K562 (cell line): ENCODE results near the gene ISYNA1. TPM values are rescaled to one million over a fixed set of nuclear protein-coding genes. Genes with fewer than 3 reads are reported as not detected.

Experiments used
- COPS2 ChIP-seq: fragments of 450-650 bp; conservative IDR thresholded peaks from 2 replicates; pipeline ENCODE4 v1.6.1; 2016; ENCODE audit warnings: mild to moderate bottlenecking, moderate library complexity
- HNRNPK ChIP-seq: fragments of 200-400 bp; formaldehyde crosslinking; IDR thresholded peaks from one replicate; pipeline ENCODE4 v1.6.1; 2018; ENCODE audit warnings: mild to moderate bottlenecking, low read depth, low read length; ENCODE audit not compliant: poor library complexity, severe bottlenecking
- KDM5B ChIP-seq: fragments of 200-600 bp; sonication (generic); IDR thresholded peaks from 2 replicates; pipeline ENCODE4 v1.6.1; 2012; ENCODE audit warnings: low read depth, mild to moderate bottlenecking, moderate library complexity, low read length, control low read depth, inconsistent platforms; ENCODE audit not compliant: insufficient replicate concordance
- NR2C2 ChIP-seq, 2 experiments: fragments of 200-800 bp in 1 of 2; sonication (Bioruptor generic) in 1 of 2; sonication (generic) in 1 of 2; formaldehyde crosslinking in 1 of 2; IDR thresholded peaks; 2 replicates each; pipeline versions ENCODE4 v1.6.1 to v1.8.0; 2016 to 2022; ENCODE audit warnings: mild to moderate bottlenecking in 1 of 2, missing compliant biosample characterization in 1 of 2, missing genetic modification characterization in 1 of 2, missing genetic modification reagents in 1 of 2
- SLC30A9 ChIP-seq: fragments of 250-450 bp; sonication (Bioruptor Pico); IDR thresholded peaks from 2 replicates; pipeline ENCODE4 v1.8.0; 2022; ENCODE audit warnings: mild to moderate bottlenecking, moderate library complexity
- SMARCA4 ChIP-seq: fragments of 450-650 bp; IDR thresholded peaks from 2 replicates; pipeline ENCODE4 v1.6.1; 2016
- SNIP1 ChIP-seq: fragments of 450-650 bp; IDR thresholded peaks from 2 replicates; pipeline ENCODE4 v1.7.1; 2017; ENCODE audit warnings: low read depth, mild to moderate bottlenecking
- TAF15 ChIP-seq: fragments of 200-400 bp; formaldehyde crosslinking; IDR thresholded peaks from 2 replicates; pipeline ENCODE4 v1.6.1; 2017; ENCODE audit warnings: mild to moderate bottlenecking, low read depth, low read length, moderate library complexity
- ZNF121 ChIP-seq: sonication (generic); formaldehyde crosslinking; conservative IDR thresholded peaks from 2 replicates; pipeline ENCODE4 v1.8.0; 2022; ENCODE audit warnings: missing genetic modification reagents
- ZNF217 ChIP-seq: sonication (generic); formaldehyde crosslinking; IDR thresholded peaks from 2 replicates; pipeline ENCODE4 v1.8.0; 2022; ENCODE audit warnings: mild to moderate bottlenecking, missing genetic modification reagents
- ZNF717 ChIP-seq: fragments of 250-450 bp; sonication (Bioruptor Pico); IDR thresholded peaks from 2 replicates; pipeline ENCODE4 v1.5.0; 2021
- ZNF830 ChIP-seq: fragments of 250-450 bp; sonication (Bioruptor Pico); IDR thresholded peaks from 2 replicates; pipeline ENCODE4 v1.5.0; 2021; ENCODE audit warnings: mild to moderate bottlenecking
- polyA plus RNA-seq, 8 experiments: library from polyadenylated mRNA; depleted of rRNA in 4 of 8; stranded (reverse) in 5 of 8; unstranded in 3 of 8; fragments of >200 nt; fragmentation: Nextera tagmentation in 2 of 8; fragmentation: Illumina TruSeq in 1 of 8; extraction: Ambion mirVana in 2 of 8; extraction: Trizol in 1 of 8; gene quantifications; 2 replicates each; pipeline versions ENCODE4 v1.2.1 to v1.2.3, GENCODE V29; 2011 to 2014; ENCODE audit warnings: inconsistent platforms in 1 of 8, missing spikeins in 1 of 8
- total RNA-seq, 7 experiments: library from RNA; depleted of rRNA in 6 of 7; stranded (reverse); fragments of >200 nt in 6 of 7; fragmentation: Illumina TruSeq in 2 of 7; extraction: Trizol in 2 of 7; gene quantifications; 2 replicates each; pipeline versions ENCODE4 v1.2.1 to v1.2.3, GENCODE V29; 2011 to 2021; ENCODE audit warnings: low replicate concordance in 1 of 7
- TF ChIP-seq, protein P1 (sequence below), 2 experiments: fragments of 450-650 bp in 1 of 2; IDR thresholded peaks; 2 replicates each; pipeline ENCODE4 v1.6.1; 2011 to 2017; ENCODE audit warnings: low read depth in 2 of 2, antibody characterized with exemption in 1 of 2, borderline replicate concordance in 1 of 2, low read length in 1 of 2, mild to moderate bottlenecking in 1 of 2, mixed read lengths in 1 of 2; ENCODE audit not compliant: control insufficient read depth in 1 of 2
- TF ChIP-seq, protein P2 (sequence below): fragments of 250-450 bp; sonication (Bioruptor Pico); IDR thresholded peaks from 2 replicates; pipeline ENCODE4 v1.8.0; 2021; ENCODE audit warnings: moderate library complexity, mild to moderate bottlenecking, inconsistent platforms
- TF ChIP-seq, protein P3 (sequence below): fragments of 200-800 bp; sonication (Bioruptor generic); IDR thresholded peaks from 2 replicates; pipeline ENCODE4 v1.6.1; 2017; ENCODE audit warnings: missing genetic modification characterization, missing compliant biosample characterization
- TF ChIP-seq, protein P4 (sequence below): sonication (generic); formaldehyde crosslinking; IDR thresholded peaks from 2 replicates; pipeline ENCODE4 v1.8.0; 2022; ENCODE audit warnings: mild to moderate bottlenecking, missing genetic modification reagents, borderline replicate concordance
- TF ChIP-seq, protein P5 (sequence below), 2 experiments: fragments of 450-650 bp in 1 of 2; sonication (generic) in 1 of 2; formaldehyde crosslinking in 1 of 2; IDR thresholded peaks in 1 of 2; conservative IDR thresholded peaks in 1 of 2; 2 replicates each; pipeline versions ENCODE4 v1.6.1 to v1.8.1; 2016 to 2023; ENCODE audit warnings: mild to moderate bottlenecking in 2 of 2, moderate library complexity in 2 of 2, inconsistent platforms in 1 of 2, missing genetic modification reagents in 1 of 2

ISYNA1 gene
- total and polyA plus RNA-seq, 9 of the 15 experiments (the other 6 are each of a cell fraction or from before 2014, with no cell fraction given), result 21.8 to 460 (median 93.2) TPM

DNA sequence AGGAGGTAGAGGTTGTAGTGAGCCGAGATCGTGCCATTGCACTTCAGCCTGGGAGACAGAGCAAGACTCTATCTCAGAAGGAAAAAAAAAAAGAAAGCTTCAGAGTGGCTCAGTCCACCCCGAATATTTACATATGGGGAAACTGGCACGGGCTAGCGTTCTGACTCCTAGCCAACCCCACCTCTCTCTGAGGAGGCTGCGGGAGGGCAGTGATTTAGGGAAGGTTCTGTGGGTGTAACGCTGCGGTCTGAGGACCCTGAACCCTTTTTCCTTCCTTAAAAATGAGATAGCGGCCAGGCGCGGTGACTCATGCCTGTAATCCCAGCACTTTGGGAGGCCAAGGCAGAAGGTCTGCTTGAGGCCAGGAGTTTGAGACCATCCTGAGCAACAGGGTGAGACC, 45.5 kb downstream of the ISYNA1 start (continued):
- TF ChIP-seq, protein P1, sequence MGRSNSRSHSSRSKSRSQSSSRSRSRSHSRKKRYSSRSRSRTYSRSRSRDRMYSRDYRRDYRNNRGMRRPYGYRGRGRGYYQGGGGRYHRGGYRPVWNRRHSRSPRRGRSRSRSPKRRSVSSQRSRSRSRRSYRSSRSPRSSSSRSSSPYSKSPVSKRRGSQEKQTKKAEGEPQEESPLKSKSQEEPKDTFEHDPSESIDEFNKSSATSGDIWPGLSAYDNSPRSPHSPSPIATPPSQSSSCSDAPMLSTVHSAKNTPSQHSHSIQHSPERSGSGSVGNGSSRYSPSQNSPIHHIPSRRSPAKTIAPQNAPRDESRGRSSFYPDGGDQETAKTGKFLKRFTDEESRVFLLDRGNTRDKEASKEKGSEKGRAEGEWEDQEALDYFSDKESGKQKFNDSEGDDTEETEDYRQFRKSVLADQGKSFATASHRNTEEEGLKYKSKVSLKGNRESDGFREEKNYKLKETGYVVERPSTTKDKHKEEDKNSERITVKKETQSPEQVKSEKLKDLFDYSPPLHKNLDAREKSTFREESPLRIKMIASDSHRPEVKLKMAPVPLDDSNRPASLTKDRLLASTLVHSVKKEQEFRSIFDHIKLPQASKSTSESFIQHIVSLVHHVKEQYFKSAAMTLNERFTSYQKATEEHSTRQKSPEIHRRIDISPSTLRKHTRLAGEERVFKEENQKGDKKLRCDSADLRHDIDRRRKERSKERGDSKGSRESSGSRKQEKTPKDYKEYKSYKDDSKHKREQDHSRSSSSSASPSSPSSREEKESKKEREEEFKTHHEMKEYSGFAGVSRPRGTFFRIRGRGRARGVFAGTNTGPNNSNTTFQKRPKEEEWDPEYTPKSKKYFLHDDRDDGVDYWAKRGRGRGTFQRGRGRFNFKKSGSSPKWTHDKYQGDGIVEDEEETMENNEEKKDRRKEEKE (IDR thresholded peaks at IDR 0.05; ENCODE audit: borderline replicate concordance in 1 of 2, control insufficient read depth in 1 of 2, low read depth in 2 of 2, low read length in 1 of 2), result no peak
- no peak for TF ChIP-seq HNRNPK
- no peak for TF ChIP-seq ZNF717 (CRISPR knock-in tag)
- TF ChIP-seq NR2C2 (CRISPR knock-in tag; IDR thresholded peaks at IDR 0.05), result no peak
- TF ChIP-seq NR2C2 (tag; IDR thresholded peaks at IDR 0.05), result no peak
- no peak for TF ChIP-seq ZNF121 (CRISPR knock-in tag)
- TF ChIP-seq, protein P2, sequence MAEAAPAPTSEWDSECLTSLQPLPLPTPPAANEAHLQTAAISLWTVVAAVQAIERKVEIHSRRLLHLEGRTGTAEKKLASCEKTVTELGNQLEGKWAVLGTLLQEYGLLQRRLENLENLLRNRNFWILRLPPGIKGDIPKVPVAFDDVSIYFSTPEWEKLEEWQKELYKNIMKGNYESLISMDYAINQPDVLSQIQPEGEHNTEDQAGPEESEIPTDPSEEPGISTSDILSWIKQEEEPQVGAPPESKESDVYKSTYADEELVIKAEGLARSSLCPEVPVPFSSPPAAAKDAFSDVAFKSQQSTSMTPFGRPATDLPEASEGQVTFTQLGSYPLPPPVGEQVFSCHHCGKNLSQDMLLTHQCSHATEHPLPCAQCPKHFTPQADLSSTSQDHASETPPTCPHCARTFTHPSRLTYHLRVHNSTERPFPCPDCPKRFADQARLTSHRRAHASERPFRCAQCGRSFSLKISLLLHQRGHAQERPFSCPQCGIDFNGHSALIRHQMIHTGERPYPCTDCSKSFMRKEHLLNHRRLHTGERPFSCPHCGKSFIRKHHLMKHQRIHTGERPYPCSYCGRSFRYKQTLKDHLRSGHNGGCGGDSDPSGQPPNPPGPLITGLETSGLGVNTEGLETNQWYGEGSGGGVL (CRISPR knock-in tag), result no peak
- TF ChIP-seq, protein P3, sequence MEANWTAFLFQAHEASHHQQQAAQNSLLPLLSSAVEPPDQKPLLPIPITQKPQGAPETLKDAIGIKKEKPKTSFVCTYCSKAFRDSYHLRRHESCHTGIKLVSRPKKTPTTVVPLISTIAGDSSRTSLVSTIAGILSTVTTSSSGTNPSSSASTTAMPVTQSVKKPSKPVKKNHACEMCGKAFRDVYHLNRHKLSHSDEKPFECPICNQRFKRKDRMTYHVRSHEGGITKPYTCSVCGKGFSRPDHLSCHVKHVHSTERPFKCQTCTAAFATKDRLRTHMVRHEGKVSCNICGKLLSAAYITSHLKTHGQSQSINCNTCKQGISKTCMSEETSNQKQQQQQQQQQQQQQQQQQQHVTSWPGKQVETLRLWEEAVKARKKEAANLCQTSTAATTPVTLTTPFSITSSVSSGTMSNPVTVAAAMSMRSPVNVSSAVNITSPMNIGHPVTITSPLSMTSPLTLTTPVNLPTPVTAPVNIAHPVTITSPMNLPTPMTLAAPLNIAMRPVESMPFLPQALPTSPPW (CRISPR knock-in tag), result peak; percentile 18; the same call in 1 of the 2 replicates
- TF ChIP-seq, protein P4, sequence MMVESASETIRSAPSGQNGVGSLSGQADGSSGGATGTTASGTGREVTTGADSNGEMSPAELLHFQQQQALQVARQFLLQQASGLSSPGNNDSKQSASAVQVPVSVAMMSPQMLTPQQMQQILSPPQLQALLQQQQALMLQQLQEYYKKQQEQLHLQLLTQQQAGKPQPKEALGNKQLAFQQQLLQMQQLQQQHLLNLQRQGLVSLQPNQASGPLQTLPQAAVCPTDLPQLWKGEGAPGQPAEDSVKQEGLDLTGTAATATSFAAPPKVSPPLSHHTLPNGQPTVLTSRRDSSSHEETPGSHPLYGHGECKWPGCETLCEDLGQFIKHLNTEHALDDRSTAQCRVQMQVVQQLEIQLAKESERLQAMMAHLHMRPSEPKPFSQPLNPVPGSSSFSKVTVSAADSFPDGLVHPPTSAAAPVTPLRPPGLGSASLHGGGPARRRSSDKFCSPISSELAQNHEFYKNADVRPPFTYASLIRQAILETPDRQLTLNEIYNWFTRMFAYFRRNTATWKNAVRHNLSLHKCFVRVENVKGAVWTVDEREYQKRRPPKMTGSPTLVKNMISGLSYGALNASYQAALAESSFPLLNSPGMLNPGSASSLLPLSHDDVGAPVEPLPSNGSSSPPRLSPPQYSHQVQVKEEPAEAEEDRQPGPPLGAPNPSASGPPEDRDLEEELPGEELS (CRISPR knock-in tag), result no peak
- TF ChIP-seq SNIP1, result no peak
- no peak for TF ChIP-seq KDM5B
- TF ChIP-seq SMARCA4, result peak; percentile 74
- no peak for TF ChIP-seq ZNF830 (CRISPR knock-in tag)
- TF ChIP-seq COPS2, result no peak
- no peak for TF ChIP-seq ZNF217
- TF ChIP-seq, protein P5, sequence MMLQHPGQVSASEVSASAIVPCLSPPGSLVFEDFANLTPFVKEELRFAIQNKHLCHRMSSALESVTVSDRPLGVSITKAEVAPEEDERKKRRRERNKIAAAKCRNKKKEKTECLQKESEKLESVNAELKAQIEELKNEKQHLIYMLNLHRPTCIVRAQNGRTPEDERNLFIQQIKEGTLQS (IDR thresholded peaks at IDR 0.05), result peak; percentile 92
- TF ChIP-seq, protein P5 (CRISPR knock-in tag; conservative IDR thresholded peaks at IDR 0.05), result no peak; the same call in 1 of the 2 replicates
- no peak for TF ChIP-seq SLC30A9 (CRISPR knock-in tag)
- TF ChIP-seq TAF15, result no peak
